GM12801 (cell line): ENCODE results near the gene IGF1R.

Experiments
- TF ChIP-seq, protein P1 (sequence below): IDR thresholded peaks from one replicate; pipeline ENCODE4 v1.5.1; 2011; ENCODE audit warnings: control low read depth; ENCODE audit not compliant: insufficient read length; ENCODE audit errors: extremely low read depth

IGF1R gene

DNA sequence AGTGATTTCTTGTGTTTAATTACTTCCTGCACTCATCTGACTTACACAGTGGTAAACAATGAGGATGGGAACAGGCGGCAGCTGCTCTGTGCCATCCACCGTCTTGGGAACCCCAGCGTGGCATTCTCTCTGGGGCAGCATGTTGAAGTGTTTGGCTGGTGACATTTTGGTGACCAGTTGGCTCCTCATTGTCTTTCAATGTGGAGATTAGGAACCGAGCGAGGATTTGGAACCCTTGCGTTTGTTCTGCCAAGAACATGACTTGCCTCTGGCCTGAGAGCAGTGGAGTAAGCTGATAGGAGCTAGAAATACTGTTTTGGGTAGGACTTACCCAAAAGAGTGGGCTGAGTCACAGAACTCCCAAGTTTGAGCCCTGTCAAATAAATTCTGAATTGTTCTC is 88.8 kb downstream of the IGF1R start:
- TF ChIP-seq, protein P1, sequence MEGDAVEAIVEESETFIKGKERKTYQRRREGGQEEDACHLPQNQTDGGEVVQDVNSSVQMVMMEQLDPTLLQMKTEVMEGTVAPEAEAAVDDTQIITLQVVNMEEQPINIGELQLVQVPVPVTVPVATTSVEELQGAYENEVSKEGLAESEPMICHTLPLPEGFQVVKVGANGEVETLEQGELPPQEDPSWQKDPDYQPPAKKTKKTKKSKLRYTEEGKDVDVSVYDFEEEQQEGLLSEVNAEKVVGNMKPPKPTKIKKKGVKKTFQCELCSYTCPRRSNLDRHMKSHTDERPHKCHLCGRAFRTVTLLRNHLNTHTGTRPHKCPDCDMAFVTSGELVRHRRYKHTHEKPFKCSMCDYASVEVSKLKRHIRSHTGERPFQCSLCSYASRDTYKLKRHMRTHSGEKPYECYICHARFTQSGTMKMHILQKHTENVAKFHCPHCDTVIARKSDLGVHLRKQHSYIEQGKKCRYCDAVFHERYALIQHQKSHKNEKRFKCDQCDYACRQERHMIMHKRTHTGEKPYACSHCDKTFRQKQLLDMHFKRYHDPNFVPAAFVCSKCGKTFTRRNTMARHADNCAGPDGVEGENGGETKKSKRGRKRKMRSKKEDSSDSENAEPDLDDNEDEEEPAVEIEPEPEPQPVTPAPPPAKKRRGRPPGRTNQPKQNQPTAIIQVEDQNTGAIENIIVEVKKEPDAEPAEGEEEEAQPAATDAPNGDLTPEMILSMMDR, result no peak

DNA sequence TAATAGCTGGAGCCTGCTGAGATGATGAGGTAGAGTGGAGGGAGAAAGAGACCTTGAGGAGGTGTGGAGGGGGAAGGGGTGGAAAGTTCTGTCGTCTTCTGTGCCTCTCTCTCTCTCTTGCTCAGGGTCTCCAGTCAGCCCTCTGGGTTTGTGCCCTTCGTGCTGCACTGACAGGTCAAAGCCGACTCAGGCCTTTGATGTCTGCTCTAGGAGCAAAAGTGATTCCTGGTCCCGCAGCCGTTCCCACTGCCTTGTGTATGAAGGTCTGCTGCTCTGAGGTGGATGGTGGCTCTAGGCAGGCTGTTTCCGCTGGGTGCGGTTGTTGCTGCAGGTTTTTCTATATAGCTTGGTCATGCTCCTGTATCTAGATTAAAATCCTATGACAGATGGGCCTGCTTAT is 89.4 kb downstream of the IGF1R start:
- TF ChIP-seq, protein P1, result no peak

DNA sequence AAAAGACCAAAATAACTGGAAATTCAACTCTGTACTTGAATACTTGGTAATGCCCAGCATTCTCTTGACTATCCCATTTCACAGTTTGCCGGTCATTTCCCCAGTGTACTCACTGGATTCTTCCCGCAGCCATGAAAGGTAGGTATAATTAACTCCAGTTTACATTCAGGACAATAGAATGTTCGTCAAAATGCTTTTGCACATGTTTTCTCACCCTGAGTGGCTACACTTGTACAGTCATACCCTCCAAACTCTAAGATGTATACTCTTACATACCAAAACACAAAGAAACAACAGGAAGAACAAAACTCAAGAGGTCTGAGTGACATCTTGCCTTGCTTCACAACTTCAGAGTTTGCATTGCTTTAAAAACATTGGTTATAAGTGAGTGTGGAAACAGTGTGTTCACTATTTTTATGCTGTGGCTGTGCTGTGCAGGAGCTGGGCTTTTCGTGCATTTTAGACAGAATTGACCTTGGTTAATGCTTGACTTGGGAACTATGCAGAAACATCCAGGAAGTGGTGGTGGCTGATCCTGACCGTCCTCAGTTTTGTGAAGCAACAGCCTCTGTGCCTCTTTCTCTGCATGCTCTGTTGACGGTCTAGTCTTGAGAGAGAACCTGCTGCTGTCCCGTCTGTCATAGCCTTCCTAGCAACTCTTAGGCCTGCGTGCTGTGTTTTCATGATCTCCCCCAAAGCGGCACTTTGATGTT is 90.5 kb downstream of the IGF1R start:
- TF ChIP-seq, protein P1, result no peak

DNA sequence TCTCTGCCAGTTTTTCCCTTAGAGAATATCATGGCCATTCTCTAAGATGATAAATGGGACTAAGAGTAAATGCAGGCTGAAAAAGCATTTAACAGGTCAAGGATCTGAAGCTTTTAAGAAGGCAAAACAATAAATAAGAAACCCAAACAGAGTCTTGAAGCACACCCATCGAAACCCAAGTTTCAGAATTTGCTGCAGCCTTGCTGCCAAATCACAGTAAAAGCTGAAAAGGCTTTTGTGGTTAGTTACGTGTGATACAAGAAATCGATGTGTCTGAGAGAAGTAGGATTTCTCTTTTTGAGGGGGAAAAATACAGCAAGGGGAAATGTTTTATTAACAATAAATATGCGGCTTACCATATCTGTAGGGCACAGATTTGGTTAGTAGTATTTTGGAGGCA is 92.0 kb downstream of the IGF1R start:
- TF ChIP-seq, protein P1, result no peak

DNA sequence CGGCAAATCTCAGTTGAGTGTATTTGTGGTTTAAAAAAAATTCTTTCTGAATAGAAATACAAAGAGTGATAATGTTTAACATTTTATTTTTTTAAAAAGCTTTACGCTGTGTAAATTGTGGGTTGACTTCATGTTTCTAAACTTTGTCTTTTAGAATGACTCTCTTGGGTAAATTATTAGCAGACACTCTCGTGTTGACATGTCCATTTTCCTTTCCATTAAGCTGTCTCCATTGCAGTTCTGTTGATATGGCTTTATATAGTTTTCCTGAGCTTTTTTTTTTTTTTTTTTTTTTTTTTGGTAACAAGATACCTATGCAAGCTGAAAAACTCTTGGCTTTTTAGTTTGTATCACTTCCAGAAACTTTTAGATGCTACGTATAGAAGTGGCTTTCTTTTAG is 92.6 kb downstream of the IGF1R start:
- TF ChIP-seq, protein P1, result no peak

DNA sequence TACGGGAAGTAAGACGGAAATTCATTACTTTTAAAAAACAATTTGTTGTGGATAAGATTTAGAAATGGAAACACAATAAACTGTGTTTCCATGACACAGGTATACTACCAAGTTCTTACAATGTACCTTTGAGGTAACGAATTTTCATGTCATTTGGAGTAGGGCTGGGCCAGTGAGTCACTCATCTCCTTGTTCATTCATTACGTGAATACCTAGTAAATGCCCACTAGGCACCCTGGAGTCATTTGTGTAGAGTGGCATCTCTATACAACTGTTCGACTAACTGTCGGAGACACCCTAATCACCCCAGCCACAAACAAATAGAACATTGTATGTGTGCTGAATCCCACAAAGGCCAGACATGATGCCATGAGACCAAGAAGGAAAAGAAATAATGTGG is 94.8 kb downstream of the IGF1R start:
- TF ChIP-seq, protein P1, result no peak

DNA sequence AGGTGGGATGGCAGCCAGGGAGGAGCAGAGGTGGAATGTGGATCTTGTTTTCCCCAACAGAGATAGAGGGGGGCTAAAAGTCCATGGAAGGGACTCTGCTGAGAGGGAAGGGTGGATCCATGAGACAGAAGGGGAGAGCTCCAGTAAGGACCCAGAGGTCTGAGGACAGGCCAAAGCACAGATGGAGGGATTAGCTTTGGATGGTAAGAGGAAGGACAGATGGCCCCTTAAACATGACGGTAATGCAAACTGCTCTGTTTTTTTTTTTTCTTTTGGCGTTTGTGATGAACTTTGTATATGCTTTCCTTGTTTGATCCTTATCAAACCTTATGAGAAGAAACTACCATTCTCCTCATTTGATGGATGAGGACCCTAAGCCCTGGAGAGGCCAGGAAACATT is 96.2 kb downstream of the IGF1R start:
- TF ChIP-seq, protein P1, result no peak

DNA sequence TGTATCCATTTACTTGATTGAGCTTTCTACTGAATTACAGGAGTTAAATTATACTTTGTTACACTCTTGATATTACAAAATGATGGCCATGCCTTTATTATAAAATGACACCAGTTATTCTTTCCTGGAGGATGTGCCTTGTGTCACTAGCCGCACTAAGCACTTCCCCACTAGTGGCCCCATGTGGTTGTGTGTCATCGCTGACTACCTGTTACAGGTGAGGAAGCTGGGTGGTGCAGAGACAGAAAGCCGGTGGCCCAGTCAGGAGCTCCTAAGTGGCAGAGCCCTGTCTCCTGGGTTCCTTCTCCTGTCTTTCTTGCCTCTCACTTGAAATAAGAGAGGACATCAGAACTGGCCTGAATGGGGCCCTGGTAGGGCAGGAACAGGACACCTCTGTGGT is 96.8 kb downstream of the IGF1R start:
- TF ChIP-seq, protein P1, result no peak
